Stomach smooth muscle (tissue), 2 donors: ENCODE measurements around the gene ACER3.
"Not testable (repeated sequence)": the region's sequence is repeated elsewhere in the genome, so short reads cannot be mapped to it uniquely, and the experiment has no call there.

Experiments
- H3K27ac ChIP-seq: one replicate; pipeline ENCODE4 v1.7.0; 2013; ENCODE audit warnings: mild to moderate bottlenecking, low read length, inconsistent platforms
- H3K27me3 ChIP-seq, 2 donors: one replicate each; pipeline ENCODE4 v1.7.0; 2013; ENCODE audit warnings: low read length in 2 of 2; ENCODE audit not compliant: insufficient read depth in 2 of 2, control insufficient read depth in 1 of 2
- H3K36me3 ChIP-seq, 2 donors: one replicate each; pipeline ENCODE4 v1.7.0; 2013; ENCODE audit warnings: low read length in 2 of 2; ENCODE audit not compliant: control insufficient read depth in 2 of 2, insufficient read depth in 2 of 2
- H3K4me1 ChIP-seq: one replicate; pipeline ENCODE4 v1.7.0; 2013; ENCODE audit warnings: low read length; ENCODE audit not compliant: control insufficient read depth, insufficient read depth
- H3K4me3 ChIP-seq, 2 donors: one replicate each; pipeline ENCODE4 v1.7.0; 2013; ENCODE audit warnings: low read length in 2 of 2
- H3K9ac ChIP-seq, 2 donors: one replicate each; pipeline ENCODE4 v1.7.0; 2013; ENCODE audit warnings: low read length in 2 of 2, mild to moderate bottlenecking in 1 of 2
- H3K9me3 ChIP-seq, 2 donors: one replicate each; pipeline ENCODE4 v1.7.0; 2013; ENCODE audit warnings: low read length in 2 of 2; ENCODE audit not compliant: control insufficient read depth in 2 of 2
- donor health status: healthy.
- donor health status: Pancreatic carcinoma.

ACER3 gene

DNA sequence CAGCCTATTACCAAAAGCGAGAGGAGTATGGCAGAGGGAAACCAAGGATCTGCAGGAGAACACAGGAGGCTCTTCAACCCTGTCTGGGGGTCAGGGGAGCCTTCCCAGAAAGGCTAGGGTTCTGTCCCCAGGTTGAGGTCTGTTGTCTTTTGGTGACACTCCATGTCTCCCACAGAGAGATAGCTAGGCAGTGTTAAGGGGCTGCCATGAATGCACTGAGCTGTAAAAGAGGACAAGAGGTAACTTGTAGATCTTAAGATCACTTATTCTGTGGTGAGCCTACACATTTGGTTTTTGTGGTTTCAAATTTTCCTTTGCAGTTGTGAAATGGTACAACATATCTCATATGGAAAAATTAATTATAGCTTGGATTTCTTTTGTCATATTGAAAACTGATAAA is 6.0 kb upstream of the ACER3 start:
- H3K27me3 ChIP-seq, result no peaks in the 10 kb centered on the region

DNA sequence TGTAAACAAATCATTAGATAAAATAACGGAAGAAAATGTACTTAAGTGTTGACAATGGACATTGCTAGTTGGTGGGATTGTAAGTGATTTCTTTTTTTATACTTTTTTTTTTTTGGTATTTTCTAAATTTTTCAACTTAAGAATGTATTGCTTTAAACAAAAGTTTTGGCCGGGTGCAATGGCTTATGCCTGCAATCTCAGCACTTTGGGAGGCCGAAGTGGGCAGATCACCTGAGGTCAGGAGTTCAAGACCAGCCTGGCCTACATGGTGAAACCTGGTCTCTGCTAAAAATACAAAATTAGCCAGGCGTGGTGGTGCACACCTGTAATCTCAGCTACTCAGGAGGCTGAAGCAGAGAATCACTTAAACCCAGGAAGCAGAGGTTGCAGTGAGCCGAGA is 5.0 kb upstream of the ACER3 start:
- H3K36me3 ChIP-seq, H3K9ac ChIP-seq, H3K27me3 ChIP-seq, H3K27ac ChIP-seq, H3K4me1 ChIP-seq, H3K9me3 ChIP-seq, H3K4me3 ChIP-seq: not testable (repeated sequence)

More for the DNA sequence above, 6.0 kb upstream of the ACER3 start:
- Histone ChIP-seq H3K9ac (no peak overlapping the region), H3K4me3 (no peak overlapping the region), H3K36me3 (no peaks in the 10 kb centered on the region), H3K27ac (no peak overlapping the region), H3K4me1 (peaks cover 8% of the 10 kb centered on the region), H3K9me3 (no peaks in the 10 kb centered on the region)

DNA sequence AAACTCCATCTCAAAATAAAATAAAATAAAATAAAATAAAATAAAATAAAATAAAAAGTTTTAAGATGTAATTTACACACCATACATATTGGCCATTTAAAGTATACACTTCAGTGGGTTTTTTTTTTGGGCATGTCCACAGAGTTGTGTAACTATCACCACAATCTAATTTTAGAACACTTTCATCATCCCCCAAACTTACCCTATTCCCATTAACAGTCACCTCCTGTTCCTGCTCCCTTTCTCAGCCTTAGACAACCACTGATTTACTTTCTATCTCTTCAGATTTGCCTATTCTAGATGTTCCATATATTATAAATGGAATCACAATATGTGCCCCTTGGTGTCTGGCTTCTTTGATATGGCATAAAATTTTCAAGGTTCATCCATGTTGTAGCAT is 4.6 kb upstream of the ACER3 start:
- H3K9ac ChIP-seq, result no peak overlapping the region
- H3K27ac ChIP-seq, result no peak overlapping the region
- H3K27me3 ChIP-seq, result no peaks in the 10 kb centered on the region
- no peaks in the 10 kb centered on the region for H3K9me3 ChIP-seq
- H3K4me1 ChIP-seq, result peaks cover 4% of the 10 kb centered on the region
- no peaks in the 10 kb centered on the region for H3K36me3 ChIP-seq
- no peak overlapping the region for H3K4me3 ChIP-seq

DNA sequence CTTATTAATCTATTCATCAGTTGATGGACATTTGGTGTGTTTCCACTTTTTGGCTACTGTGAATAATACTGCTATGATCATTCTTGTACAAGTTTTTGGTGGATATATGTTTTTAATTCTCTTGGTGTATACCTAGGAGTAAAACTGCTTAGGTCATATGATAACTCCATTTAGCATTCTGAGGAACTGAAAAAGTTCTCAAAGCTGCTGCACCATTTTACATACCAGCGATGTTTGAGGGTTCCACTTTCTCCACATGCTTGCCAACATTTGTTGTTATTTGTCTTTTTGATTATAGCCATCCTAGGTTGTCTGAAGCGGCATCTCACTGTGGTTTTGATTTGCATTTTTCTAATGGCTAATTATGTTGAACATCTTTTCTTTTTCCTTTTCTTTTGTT is 4.1 kb upstream of the ACER3 start:
- Histone ChIP-seq H3K27me3 (no peaks in the 10 kb centered on the region), H3K9ac (no peak overlapping the region), H3K4me3 (no peak overlapping the region), H3K36me3 (no peaks in the 10 kb centered on the region), H3K9me3 (no peaks in the 10 kb centered on the region), H3K27ac (no peak overlapping the region), H3K4me1 (peaks cover 8% of the 10 kb centered on the region)

DNA sequence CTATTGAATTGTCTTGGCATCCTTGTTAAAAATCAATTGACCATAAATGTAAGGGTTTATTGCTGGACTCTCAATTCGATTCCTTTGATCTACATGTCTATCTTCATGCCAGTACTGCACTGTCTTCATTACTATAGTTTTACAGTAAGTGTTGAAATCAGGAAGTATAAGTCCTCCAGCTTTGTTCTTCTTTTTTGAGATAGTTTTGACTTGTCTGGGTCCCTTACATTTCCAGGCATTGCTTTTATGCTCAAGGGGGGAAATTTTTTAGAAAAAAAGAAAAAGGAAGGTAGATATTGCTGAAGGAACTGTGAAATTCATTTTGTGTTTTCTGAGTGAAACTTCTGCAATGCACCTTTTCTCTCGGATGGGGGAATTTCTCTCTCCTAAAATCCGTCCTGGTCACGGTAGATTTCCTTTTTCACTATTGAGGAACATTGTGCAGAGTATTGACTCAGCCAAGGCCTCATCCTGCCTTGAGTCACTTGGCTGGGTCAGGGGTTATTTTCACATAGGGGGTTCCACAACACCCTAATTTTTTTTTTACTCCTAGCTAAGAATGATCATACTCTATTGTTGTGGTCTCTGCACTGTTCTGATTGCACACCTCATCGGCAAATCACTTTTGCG is 2.8 kb upstream of the ACER3 start:
- Histone ChIP-seq H3K27ac (no peak overlapping the region), H3K9me3 (no peaks in the 10 kb centered on the region), H3K9ac (no peak overlapping the region), H3K4me3 (no peak overlapping the region), H3K4me1 (peaks cover 11% of the 10 kb centered on the region), H3K27me3 (no peaks in the 10 kb centered on the region), H3K36me3 (no peaks in the 10 kb centered on the region)

DNA sequence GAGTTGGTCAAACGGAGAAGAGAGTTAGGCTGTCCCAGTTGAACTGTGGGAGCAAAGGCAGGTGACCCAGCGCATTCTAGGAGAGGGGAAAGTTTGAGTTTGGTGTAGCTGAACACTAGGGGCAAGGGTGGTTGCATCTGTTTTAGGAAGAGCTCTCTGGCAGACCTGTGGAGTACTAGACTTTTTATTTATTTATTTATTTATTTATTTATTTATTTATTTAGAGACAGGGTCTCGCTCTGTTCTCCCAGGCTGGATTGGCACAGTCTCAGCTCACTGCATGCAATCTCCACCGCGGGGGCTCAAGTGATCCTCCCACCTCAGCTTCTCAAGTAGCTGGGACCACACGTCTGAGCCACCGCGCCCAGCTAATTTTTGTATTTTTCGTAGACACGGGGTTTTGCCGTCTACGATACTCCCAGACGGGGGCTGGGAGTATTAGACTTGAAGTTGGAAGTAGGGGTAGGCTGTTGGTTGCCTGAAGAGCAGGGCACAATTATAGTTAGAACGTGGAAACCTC is 950 bp upstream of the ACER3 start:
- Histone ChIP-seq H3K27me3 (no peaks in the 10 kb centered on the region), H3K4me3 (peak overlapping the region in 1 of 2 donors; percentile 63), H3K9ac (no peak overlapping the region), H3K36me3 (no peaks in the 10 kb centered on the region), H3K9me3 (no peaks in the 10 kb centered on the region), H3K27ac (peak overlapping the region; percentile 53), H3K4me1 (peaks cover 11% of the 10 kb centered on the region)

DNA sequence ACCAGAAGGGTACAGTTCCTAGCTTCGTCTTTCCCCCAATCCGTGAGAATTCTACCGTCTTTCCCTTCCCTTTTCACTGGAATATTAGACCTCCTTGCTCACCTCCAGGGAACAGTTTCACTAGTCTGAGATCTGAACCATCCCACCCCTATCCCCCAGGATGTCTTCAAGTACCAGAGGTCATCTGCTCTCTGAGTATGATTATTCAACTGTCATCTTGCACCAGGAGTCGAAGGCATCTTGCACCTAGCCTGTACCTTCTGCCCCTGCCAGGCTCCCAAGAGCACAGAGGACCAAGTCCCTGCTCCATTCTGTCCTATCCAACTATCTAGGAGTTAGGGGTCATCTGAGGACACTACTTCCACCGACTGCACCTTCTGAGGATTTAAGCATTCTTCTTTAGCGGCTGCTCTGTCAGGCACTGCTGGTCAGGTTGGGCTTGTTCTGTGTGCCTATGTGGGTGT is 804 bp downstream of the ACER3 start:
- Histone ChIP-seq H3K27ac (peak overlapping the region; percentile 74), H3K4me3 (peak overlapping the region; percentile 61 to 89), H3K9me3 (no peaks in the 10 kb centered on the region), H3K9ac (peak overlapping the region; percentile 69 to 89), H3K36me3 (peaks cover 0 to 3% of the 10 kb centered on the region in 2 donors), H3K4me1 (peaks cover 11% of the 10 kb centered on the region), H3K27me3 (no peaks in the 10 kb centered on the region)

DNA sequence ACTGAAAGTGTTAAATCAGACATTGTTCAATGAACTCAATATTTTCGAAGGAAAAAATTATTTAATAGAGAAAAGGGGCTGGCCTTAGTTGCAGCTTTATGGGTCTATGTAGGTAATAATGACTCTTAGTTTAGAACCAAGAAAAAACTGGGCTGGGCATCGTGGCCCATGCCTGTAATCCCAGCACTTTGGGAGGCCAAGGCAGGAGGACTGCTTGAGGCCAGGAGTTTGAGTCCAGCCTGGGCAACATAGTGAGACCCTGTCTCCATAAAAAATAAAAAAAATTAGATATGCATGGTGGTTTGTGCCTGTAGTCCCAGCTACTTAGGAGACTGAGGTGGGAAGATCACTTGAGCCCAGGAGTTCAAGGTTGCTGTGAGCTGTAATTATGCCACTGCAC is 2.1 kb downstream of the ACER3 start:
- H3K27ac ChIP-seq, H3K9me3 ChIP-seq, H3K36me3 ChIP-seq, H3K4me3 ChIP-seq, H3K27me3 ChIP-seq, H3K9ac ChIP-seq: not testable (repeated sequence)
- peaks cover 11% of the 10 kb centered on the region for H3K4me1 ChIP-seq

DNA sequence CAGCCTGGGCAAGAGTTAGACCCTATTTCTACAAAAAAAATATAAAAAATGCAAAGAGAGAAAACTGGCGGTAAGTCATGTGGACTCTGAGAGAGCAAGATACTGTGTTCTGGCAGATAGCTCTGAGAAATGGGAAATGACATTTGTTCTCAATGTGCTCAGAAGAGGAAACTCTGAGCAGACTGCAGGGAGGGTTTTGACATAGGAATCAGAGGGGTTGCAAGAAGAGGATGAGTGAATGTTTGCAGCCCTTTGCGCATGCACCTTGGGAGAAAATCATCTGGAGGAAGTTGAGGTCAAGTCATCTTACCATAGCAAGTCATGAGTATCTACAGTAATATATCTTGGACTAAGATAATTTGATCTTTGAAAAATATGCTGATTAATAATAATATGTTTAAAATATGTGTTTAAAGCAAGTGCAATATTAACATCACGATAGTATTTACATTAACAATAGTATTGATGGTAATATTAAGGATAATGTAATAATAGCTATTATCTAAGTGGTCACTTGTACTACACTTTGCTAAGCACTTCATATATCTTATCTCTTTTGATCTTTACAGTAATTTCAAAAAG is 2.6 kb downstream of the ACER3 start:
- H3K36me3 ChIP-seq, result peaks cover 0 to 3% of the 10 kb centered on the region in 2 donors
- H3K27me3 ChIP-seq, result no peaks in the 10 kb centered on the region
- no peak overlapping the region for H3K9ac ChIP-seq
- no peak overlapping the region for H3K4me3 ChIP-seq
- no peaks in the 10 kb centered on the region for H3K9me3 ChIP-seq
- H3K4me1 ChIP-seq, result peaks cover 11% of the 10 kb centered on the region
- no peak overlapping the region for H3K27ac ChIP-seq

DNA sequence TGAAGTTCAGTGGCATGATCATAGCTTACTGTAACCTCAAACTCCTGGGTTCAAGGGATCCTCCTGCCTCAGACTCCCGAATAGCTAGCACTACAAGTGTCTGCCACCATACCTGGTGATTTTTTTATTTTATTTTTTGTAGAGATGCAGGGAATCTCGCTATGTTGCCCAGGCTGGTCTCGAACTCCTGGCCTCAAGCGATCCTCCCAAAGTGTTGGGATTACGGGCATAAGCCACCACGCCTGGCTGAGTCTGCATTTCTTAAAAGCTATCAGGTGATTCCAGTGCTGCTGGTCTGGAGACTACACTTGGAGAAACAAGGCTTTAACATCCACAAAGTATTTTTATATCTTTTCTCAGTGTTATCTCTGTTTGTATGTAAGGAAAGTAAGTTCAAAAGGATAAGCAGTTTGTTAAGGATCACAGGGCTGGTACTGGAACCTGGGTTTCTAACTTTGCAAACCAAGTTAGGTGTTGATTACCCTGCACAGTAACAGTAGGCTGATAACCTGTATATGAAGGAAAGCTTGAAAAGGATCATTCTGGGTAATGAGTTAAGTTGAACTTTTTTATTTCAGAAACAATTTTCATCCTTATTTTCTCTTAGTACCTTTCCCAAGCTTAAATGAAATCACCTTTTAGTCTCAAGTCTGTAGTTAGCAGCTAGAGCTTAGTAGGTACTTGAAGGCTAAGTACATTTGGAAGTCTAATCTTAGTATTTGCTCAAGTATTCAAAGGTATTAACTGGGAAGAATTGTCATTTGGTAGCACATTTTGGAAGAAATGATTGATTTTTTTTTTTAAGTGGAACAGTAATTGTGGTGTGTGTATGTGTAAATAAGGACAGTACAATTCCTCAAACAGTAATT is 12.5 kb downstream of the ACER3 start:
- no peak overlapping the region for H3K27ac ChIP-seq
- no peak overlapping the region for H3K9ac ChIP-seq
- H3K4me1 ChIP-seq, result no peaks in the 10 kb centered on the region
- no peaks in the 10 kb centered on the region for H3K27me3 ChIP-seq
- peaks cover 3 to 4% of the 10 kb centered on the region in 2 donors for H3K36me3 ChIP-seq
- no peak overlapping the region for H3K4me3 ChIP-seq
- no peaks in the 10 kb centered on the region for H3K9me3 ChIP-seq
